ENCODE data around the gene HOXA6.

Gene HOXA6

DNA sequence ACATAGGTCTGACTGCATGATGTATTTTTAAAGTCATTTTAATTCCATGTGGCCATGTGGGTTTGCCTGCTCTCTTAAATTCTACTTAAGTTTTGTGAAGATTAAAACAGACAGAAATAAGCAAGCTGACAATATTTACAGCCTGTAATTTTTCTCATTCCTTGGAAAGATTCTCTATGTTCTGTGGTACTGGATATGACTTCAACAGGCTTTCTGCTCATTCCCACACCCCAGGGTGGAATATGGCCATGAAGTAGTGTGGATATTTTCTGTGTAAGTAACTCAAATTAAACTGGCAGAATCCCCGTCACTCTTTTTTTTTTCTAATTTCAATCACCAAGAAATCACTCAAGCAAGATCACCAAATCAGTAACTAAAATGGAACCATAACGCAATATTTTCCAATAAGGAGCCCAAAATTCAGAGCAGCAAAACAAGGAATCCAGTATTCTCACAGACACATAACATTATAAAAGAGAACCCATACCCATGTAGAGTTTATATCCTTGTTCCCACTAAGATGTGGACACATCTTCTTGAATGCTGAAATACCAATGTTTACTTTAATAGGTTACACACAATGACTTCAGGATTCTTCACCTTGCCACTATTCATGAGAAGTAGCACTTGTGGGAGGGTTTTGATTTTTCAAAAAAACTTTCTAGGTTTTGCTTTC is 9.8 kb downstream of the HOXA6 start:
- no peak for DNase-seq

DNA sequence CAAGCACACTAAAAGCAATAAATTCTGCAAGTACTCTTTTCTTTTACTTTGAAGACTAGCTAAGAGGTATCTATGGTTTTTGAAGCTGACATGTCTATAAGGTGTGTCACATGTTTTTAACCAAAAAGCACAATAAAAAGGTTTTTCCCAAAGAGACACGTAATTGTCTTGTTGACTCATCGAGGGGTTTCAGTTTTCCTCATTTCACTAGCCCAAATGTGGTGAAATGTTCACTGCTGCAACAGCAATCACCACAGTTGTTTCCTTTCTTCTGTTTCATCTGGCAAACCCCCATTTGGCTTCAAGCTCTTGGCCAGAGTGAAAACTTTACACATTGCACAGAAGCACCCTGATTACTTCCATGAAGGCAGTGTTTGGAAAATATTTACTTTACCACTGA is 13.2 kb downstream of the HOXA6 start:
- no peak for DNase-seq

DNA sequence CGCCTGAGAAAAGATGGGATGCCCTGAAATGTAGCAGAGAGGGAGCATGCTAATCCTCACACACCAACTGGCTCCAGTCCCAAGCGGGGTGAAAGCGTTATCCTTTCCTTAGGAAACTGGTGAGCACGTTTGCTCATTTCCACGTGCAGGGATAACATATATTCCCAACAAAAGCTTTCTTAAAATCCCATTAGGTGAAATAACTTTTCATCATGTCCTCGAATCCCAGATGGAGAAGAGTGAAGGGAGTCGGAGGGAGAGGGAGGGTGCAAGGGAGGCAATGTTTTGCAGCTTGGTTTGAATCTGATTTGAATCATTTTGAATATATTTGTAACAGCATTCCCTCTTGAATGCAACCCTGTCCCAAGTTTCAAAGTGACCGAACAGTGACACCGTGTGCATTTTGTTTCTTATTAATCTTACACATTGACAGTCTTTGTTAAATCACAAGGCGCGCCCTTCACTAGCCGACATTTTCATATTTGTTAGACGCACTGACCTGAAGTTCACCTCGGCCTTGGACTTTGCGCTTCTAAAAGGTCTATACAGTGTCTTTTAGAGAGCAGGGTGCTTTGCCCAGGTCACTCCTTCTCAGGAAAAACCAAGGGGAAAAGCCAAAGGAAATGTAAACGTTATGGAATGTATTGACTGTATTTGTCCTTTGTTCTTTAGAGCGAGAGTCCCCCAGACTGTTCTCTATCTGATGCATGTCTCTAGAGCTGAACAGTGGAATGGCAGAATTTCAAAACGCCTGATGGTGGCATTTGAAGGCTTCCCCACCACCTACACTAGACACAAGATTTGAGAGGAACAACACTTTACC is 14.0 kb downstream of the HOXA6 start:
- DNase-seq, result no peak

GRCh38 chr7:27132978-27133377 is 14.6 kb downstream of the HOXA6 start:
- no peak for DNase-seq

DNA sequence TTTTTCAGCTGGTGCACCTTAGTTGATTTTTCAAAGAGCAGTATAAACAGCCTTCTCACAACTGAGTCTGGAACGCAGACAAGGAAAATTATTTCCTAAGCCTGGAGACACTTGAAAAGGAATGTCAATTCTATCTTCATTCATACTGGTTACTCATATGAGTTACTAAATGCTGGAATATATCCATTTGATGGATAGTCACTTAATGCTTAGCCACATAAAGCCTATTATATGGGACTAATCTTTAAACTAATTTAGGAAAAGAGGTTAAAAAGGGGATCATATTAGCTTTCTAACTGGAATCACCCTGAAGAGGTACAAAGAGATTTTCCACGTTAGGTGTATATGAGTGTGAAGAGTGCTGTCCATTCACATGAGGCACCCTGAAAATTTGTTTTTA is 15.4 kb downstream of the HOXA6 start:
- DNase-seq, result no peak

GRCh38 chr7:27131390-27131819 is 16.2 kb downstream of the HOXA6 start:
- DNase-seq, result no peak

DNA sequence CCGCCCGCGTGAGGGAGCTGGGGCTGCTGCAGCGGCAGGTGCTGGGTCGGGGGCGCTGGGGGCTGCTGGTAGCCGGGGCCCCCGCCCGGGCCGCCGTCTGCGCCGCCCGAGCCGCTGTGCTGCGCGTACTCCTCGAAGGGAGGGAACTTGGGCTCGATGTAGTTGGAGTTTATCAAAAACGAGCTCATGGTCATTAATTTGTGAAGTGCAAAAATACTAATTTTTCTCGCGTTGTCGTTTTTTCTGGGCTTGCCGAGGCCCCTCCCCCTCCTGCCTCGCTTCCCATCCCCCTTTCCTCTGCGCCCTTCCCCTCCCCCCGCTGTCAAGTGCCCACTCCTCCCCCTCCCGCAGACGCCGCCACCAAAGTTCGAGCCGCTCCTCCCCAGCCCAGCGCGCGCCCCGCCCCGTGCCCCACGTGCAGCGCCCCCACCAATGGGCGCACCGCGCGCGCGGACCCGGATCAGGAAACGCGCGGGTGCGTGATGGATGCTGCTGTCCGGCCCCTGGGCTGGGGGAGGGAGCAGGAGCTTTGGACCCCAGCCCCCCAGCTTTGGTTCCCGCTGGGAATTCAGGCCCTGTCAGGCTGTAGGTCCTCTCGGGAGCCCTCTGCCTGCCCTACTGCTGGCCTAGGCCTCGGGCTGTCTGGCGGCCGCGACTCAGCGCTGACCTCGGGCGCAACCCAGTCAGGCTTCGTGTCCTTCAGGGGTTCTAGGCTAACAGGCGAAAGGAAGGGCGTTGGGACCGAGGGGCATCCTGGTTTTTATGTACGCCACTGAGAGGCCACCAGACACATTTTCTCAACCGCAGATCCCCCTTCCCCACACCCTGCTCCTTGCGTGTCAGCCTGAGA is 16.8 kb downstream of the HOXA6 start, which contains the start of gene HOXA4:
TSS of gene HOXA4 (minus strand) at position 218 of the 850 bp plus-strand sequence. CDS start at position 194, 24 bp downstream.
- no peak for DNase-seq

DNA sequence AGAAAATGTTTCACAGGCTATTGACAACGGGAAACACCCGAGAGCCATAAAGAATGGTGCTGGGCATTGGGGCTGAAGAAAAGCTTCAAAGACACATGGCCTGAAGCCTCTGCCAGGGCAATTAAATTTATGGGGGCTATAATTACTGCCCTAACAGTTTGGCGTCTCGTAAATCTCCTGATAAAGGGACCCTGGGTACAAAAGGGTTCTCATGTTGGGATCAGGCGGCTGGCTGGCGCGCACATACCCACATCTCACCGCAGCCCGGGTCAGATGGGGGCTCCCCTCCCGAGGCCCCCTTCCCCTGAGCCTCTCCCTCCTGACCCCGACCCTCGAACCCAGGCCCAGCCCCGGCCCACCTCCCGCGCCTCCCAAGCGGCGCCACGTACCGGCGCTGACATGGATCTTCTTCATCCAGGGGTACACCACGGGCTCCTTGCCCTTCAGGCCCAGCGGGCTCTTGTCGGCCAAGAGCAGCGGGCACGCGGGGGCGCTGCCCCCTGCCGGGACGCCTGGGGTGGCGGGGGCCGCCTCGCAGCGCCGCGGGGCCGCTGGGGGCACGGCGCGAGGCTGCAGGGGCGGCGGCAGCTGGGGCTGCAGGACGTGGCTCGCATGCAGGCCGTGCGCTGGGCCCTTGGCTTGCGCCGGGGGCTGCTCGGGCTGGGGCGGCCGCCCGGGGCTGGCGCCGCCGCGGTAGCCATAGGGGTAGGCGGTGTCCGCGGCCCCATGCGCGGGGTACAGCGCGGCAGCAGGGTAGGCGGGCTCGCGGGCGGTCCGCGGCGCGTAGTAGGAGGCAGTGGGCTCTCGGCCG is 17.6 kb downstream of the HOXA6 start:
- DNase-seq, result no peak

DNA sequence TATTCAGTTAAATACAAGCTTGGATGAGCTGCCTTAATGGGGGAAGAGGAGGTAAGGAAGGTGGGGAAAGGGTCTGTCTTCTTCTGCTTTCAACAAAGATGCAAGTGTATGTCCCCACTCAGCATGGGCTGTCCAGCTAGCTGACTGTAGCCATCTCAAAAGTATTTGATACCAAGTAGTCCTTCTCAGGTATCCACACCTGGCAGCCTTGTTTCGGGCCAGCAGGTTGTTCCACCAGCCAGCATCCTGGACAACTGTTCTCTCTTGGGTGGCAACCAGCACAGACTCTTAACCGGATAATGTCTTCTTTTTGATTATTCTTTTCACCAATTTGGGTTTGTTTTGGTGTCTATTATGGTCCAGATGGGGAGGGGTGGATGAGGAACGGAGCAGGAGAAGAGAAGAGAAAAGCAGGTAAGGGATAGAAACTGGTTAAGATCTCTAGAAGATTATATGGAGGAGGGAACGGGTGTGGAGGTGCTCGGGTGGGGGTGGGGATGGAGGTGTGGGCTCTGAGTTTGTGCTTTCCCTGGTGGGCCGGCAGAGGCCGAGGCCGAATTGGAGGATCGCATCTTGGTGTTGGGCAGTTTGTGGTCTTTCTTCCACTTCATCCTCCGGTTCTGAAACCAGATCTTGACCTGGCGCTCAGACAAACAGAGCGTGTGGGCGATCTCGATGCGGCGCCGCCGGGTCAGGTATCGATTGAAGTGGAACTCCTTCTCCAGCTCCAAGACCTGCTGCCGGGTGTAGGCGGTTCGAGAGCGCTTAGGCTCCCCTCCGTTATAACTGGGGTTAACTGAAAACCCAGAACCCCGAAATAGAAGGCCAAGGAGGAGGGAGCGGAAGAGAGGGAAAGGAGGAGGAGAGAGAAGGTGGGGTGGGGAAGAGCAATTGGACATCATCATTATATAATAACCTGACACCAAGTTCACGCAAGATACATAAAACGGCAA is 18.5 kb downstream of the HOXA6 start:
- DNase-seq, result no peak

GRCh38 chr7:27128034-27128433 is 19.5 kb downstream of the HOXA6 start:
- DNase-seq, result no peak

GRCh38 chr7:27126596-27127327 is 20.8 kb downstream of the HOXA6 start:
- no peak for DNase-seq

DNA sequence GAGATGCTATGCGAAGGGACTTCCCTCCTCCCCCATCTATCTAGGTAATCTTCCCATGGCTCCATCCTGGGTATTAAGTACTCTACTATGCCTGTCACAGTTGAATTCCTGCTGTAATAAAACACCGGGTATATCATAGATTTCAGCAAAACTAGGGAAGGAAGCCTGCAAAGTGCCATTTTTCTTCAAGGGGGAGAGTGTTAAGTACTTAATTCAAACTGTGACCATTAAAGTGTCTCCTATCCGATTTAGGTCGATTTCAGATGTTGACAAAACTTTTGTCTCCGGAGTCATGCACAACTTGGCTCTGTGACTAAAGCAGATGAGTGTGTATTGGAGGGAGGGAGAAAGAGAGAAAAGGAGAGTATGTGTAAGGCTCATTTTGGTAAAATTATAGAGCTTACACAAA is 21.6 kb downstream of the HOXA6 start:
- DNase-seq, result no peak

DNA sequence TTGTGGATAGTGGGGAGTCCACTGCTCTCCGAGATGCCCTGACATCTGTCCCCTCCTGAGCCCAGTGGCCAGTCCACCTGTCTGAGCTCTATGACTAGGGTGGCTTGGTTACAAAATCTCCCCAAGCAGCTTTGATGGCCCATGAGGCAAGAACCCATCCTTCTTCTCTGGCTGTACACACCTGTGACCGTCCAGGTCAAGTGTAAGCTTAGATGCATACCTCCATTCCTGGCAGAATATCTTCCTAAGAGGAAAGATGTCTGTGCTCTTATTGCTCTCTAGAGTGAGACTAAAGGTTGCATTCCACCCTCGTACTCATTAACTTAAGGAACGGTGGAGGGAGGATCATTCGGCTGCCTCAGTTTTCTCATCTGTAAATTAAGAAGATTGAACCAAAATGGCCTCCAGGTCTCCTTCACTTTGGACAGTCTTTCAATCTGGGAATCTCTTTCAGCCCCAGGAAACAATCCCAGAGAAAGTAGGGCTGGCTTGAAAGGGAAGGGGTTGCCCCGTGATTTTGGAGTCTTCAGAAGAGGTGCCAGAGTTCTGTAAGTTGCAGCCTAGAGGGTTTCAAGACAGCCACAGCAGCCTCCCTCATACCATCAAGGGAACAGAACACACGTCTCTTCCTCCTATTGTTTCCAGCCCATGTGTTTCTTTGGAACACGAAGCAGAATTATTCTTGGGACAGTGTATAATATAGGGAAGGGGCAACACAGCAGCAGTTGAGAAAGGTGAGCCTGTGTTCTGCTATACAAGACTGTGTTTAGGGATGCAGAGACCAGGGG is 22.5 kb downstream of the HOXA6 start:
- DNase-seq, result no peak

- DNase-seq, result no peak
These were observed 23.3 kb downstream of the HOXA6 start for GRCh38 chr7:27124096-27124901.

- no peak for DNase-seq
These were observed 24.0 kb downstream of the HOXA6 start for GRCh38 chr7:27123477-27124053.

GRCh38 chr7:27123007-27123476 is 24.5 kb downstream of the HOXA6 start:
- no peak for DNase-seq

- DNase-seq, result no peak
These were observed 25.3 kb downstream of the HOXA6 start for GRCh38 chr7:27122077-27122910.
